Lower leg skin (tissue), 3 donors: ENCODE data around the gene ABCG4.

ENCODE experiments used
- POLR2A ChIP-seq, 2 donors: fragments of 450-650 bp; IDR thresholded peaks; one replicate each; pipeline ENCODE4 v1.6.1; 2016 to 2017; ENCODE audit warnings: antibody characterized with exemption in 2 of 2, mild to moderate bottlenecking in 1 of 2, moderate library complexity in 1 of 2
- TF ChIP-seq, protein P1 (sequence below), 3 donors: fragments of 450-650 bp; IDR thresholded peaks; one replicate each; pipeline ENCODE4 v1.5.1; 2016; ENCODE audit warnings: antibody characterized with exemption in 3 of 3, mild to moderate bottlenecking in 3 of 3, moderate library complexity in 2 of 3

DNA sequence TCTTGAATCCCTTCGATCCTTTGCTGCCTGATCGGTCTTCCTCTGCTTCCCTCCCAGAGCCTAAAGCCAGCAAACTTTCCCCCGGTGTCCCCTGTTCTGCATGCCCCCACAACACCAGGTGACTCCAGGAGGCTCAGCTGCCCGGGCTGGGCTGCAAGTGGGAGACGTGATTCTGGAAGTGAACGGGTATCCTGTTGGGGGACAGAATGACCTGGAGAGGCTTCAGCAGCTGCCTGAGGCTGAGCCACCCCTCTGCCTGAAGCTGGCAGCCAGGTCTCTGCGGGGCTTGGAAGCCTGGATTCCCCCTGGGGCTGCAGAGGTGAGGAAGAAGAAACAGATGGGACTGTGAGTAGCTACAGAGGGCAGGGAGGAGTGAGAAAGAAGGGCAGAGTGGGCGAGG, 40.0 kb downstream of the ABCG4 start:
- TF ChIP-seq, protein P1, sequence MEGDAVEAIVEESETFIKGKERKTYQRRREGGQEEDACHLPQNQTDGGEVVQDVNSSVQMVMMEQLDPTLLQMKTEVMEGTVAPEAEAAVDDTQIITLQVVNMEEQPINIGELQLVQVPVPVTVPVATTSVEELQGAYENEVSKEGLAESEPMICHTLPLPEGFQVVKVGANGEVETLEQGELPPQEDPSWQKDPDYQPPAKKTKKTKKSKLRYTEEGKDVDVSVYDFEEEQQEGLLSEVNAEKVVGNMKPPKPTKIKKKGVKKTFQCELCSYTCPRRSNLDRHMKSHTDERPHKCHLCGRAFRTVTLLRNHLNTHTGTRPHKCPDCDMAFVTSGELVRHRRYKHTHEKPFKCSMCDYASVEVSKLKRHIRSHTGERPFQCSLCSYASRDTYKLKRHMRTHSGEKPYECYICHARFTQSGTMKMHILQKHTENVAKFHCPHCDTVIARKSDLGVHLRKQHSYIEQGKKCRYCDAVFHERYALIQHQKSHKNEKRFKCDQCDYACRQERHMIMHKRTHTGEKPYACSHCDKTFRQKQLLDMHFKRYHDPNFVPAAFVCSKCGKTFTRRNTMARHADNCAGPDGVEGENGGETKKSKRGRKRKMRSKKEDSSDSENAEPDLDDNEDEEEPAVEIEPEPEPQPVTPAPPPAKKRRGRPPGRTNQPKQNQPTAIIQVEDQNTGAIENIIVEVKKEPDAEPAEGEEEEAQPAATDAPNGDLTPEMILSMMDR (IDR thresholded peaks at IDR 0.05): no peak
- TF ChIP-seq POLR2A (IDR thresholded peaks at IDR 0.05): no peak
